Activated T-cell treated with anti-CD3 and anti-CD28 coated beads, Interleukin-2, amount 50 U/mL, for 24 hours (primary cell): Measurements from ENCODE around the gene HLA-DQA2.
"Not testable (repeated sequence)": the region's sequence is repeated elsewhere in the genome, so short reads cannot be mapped to it uniquely, and the experiment has no call there.

ENCODE experiments used
- DNase-seq: peaks from one replicate; pipeline ENCODE4 v3.0.0-alpha.2; 2020
- H3K27ac Mint-ChIP-seq: 2 replicates; pipeline ENCODE4 v1.8.0; 2020; ENCODE audit warnings: mild to moderate bottlenecking, mixed read lengths
- H3K27me3 Mint-ChIP-seq: 2 replicates; pipeline ENCODE4 v1.8.0; 2020; ENCODE audit warnings: mixed read lengths
- H3K36me3 Mint-ChIP-seq: 2 replicates; pipeline ENCODE4 v1.8.0; 2020; ENCODE audit warnings: low read depth, mixed read lengths
- H3K4me1 Mint-ChIP-seq: 2 replicates; pipeline ENCODE4 v1.8.0; 2020; ENCODE audit warnings: low read depth, mixed read lengths
- H3K4me3 Mint-ChIP-seq: 2 replicates; pipeline ENCODE4 v1.8.0; 2020; ENCODE audit warnings: mild to moderate bottlenecking, moderate library complexity, mixed read lengths
- H3K9me3 Mint-ChIP-seq: 2 replicates; pipeline ENCODE4 v1.8.0; 2020; ENCODE audit warnings: mixed read lengths

The HLA-DQA2 gene

DNA sequence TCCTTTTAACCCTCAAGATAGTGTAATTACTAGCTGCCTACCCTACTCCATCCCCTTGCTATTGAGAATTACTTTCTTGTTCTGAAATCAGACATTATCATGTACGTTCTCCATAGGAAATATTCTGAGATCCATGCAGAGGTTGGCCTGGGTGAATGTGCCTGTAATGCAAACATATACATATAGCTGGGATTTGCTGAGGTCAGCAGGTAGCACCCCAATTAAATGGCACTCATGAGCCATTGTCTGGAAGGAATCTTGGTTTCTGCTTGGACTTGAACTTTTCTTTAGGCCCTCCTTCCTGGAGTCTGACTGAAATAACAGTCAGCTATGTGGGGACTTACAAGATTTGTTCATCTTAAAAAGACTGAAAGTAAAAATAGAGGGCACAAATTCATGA is 18.5 kb downstream of the HLA-DQA2 start:
- Mint-ChIP-seq H3K4me1 (no peaks in the 10 kb centered on the region), H3K36me3 (no peaks in the 10 kb centered on the region), H3K9me3 (no peaks in the 10 kb centered on the region), H3K27ac (no peak overlapping the region), H3K27me3 (peaks cover 41% of the 10 kb centered on the region), H3K4me3 (no peak overlapping the region)
- DNase-seq, result no peak

DNA sequence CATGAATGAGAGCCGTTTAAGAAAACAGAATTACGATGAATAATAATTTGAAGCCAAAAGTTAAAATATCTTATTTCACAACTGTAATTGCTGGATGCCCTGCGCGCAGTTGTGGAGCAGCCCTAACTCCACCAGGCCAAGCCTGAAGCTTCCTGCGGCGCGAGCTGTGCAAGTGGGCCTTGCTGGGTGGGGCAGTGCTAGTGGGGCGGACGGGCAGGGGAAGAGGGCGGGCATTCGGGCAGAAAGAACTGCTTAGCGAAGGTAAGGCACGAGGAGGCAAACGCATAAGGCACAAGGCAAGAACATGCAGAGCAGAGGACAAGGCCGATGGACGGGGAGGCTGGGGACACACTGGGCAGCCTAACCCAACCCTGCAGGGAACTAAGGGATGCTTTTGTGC is 19.9 kb downstream of the HLA-DQA2 start:
- Mint-ChIP-seq H3K9me3 (no peaks in the 10 kb centered on the region), H3K27ac (no peak overlapping the region), H3K36me3 (no peaks in the 10 kb centered on the region), H3K4me3 (no peak overlapping the region), H3K4me1 (no peaks in the 10 kb centered on the region), H3K27me3 (peaks cover 39% of the 10 kb centered on the region)
- DNase-seq, result no peak

DNA sequence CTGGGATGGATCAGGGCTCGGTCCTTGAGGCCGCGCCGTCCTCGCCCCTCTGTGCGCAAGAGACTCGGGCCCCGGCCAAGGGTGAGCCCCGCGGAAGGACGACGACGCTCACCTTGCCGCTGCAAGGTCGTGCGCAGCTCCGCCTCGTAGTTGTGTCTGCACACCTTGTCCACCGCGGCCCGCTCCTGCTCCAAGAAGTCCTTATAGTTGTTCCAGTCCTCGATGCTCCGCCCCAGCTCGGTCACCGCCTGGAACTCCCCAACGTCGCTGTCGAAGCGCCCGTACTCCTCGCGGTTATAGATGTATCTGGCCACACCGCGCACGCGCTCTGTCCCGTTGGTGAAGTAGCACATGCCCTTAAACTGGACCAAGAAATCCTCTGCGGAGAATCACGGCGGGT is 20.4 kb downstream of the HLA-DQA2 start:
- DNase-seq, result no peak
- Mint-ChIP-seq H3K4me1 (no peaks in the 10 kb centered on the region), H3K4me3 (no peak overlapping the region), H3K36me3 (no peaks in the 10 kb centered on the region), H3K27ac (no peak overlapping the region), H3K9me3 (no peaks in the 10 kb centered on the region), H3K27me3 (peaks cover 37% of the 10 kb centered on the region)

DNA sequence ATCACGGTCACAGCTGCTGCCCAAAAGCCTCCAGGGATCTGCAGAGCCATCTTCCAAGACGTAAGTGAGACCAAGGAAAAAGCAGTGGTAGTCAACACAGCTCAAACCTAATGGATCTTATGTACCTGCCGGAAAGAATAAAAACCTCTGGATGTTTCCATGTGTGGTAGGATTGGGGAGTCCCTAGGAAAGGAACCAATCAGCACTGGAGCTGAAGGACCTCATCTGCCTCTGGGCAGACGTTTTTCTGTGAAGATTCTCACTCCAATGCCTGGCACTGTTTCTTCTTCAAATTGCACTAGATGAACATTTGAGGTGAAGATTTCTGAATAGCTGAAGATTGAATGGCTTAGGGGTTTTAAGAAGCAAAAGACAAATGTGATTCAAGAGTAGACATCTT is 22.2 kb downstream of the HLA-DQA2 start, which contains the start of gene HLA-DQB2:
HLA-DQB2 (minus strand) TSS at position 112 of the 400 bp plus-strand sequence; CDS start at position 50, 62 bp downstream.
- Mint-ChIP-seq H3K36me3 (no peaks in the 10 kb centered on the region), H3K27me3 (peaks cover 43% of the 10 kb centered on the region), H3K4me3 (no peak within 1 kb of the TSS)

DNA sequence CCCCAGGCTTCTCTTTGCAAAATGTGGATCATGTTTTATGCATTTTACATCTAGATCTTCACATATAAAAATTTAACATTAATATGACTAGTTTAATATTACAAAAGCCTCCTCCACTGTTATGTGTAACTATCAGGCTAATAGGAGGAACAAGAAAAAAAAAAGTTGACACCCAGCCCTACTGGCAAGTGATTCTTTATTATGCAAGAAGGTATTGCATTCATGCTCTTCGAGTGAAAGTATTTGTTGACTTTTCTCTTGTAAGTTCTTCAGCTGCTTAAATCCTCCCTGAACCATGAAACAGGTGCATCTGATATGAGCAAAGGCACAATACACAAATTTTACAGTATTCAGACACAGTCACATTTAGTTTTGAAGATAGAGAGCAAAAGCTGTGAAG is 22.9 kb downstream of the HLA-DQA2 start:
- Mint-ChIP-seq H3K36me3 (no peaks in the 10 kb centered on the region), H3K4me1 (no peaks in the 10 kb centered on the region), H3K27ac (no peak overlapping the region), H3K9me3 (no peaks in the 10 kb centered on the region), H3K27me3 (peaks cover 49% of the 10 kb centered on the region), H3K4me3 (no peak overlapping the region)
- DNase-seq, result no peak

More for the DNA sequence above, 22.2 kb downstream of the HLA-DQA2 start, which contains the start of gene HLA-DQB2:
- DNase-seq, result no peak
- H3K27ac Mint-ChIP-seq, result no peak within 1 kb of the TSS
- no peaks in the 10 kb centered on the region for H3K9me3 Mint-ChIP-seq
- no peaks in the 10 kb centered on the region for H3K4me1 Mint-ChIP-seq

DNA sequence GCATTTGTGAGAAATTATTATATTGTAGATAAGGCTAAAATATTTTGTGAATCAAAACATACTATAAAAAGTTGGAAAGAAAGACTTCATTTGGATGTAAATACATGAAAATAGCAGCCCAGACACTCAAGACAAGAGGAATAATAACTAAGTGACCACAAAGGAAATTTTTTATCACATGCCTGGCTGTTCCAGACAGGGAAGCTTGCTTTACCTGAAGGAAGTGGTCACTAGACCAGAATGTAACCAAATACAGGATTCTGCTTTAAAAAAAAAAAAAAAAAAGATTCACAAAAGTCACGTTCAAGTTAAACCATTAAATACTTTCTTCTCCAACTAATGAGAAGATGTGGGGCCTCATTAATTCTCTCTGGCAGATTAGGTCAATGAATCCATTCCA is 31.5 kb downstream of the HLA-DQA2 start:
- H3K27ac Mint-ChIP-seq, result no peak overlapping the region
- H3K4me1 Mint-ChIP-seq, result no peaks in the 10 kb centered on the region
- no peaks in the 10 kb centered on the region for H3K9me3 Mint-ChIP-seq
- DNase-seq, result no peak
- no peaks in the 10 kb centered on the region for H3K36me3 Mint-ChIP-seq
- H3K4me3 Mint-ChIP-seq, result no peak overlapping the region
- peaks cover 43% of the 10 kb centered on the region for H3K27me3 Mint-ChIP-seq

DNA sequence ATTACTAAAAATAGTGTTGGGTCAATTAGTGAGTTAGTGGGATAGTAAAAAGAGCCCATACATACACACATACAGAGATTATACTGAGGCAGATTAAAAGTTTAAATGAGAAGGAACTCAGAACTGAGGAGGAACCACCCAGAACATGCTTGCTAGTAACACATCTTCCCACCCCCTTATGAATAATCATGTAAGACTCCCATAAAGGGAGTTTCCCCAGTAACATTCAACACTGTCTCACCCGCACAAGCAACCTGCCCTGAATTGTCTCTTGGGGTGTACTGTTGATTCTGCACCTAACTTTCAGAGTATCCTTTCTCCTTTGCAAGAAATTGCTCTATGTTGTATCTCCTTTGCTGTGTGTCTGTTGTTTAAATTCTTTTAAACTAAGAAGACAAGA is 33.2 kb downstream of the HLA-DQA2 start:
- H3K4me3 Mint-ChIP-seq, result no peak overlapping the region
- no peaks in the 10 kb centered on the region for H3K4me1 Mint-ChIP-seq
- DNase-seq, result no peak
- H3K9me3 Mint-ChIP-seq, result no peaks in the 10 kb centered on the region
- peaks cover 29% of the 10 kb centered on the region for H3K27me3 Mint-ChIP-seq
- no peaks in the 10 kb centered on the region for H3K36me3 Mint-ChIP-seq
- H3K27ac Mint-ChIP-seq, result no peak overlapping the region

DNA sequence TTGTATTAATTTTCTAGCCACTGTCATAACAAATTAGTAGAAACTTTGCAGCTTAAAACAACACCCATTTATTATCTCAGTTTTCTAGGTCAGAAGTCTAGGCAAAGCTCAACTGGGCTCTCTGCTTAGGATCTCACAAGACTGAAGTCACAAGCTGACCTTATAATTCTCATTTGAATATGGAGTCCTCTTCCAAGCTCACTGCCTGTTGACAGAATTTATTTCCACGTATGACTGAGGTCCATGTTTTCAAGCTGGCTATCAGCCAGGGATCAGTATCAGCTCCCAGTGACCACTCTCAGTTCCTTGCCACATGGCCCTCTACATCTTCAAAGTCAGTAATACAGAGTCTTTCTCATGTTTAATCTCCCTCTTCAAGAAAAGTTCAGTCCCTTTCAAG is 33.9 kb downstream of the HLA-DQA2 start:
- no peaks in the 10 kb centered on the region for H3K9me3 Mint-ChIP-seq
- H3K27ac Mint-ChIP-seq, result no peak overlapping the region
- peaks cover 24% of the 10 kb centered on the region for H3K27me3 Mint-ChIP-seq
- DNase-seq, result no peak
- H3K36me3 Mint-ChIP-seq, result no peaks in the 10 kb centered on the region
- H3K4me1 Mint-ChIP-seq, result no peaks in the 10 kb centered on the region
- no peak overlapping the region for H3K4me3 Mint-ChIP-seq

DNA sequence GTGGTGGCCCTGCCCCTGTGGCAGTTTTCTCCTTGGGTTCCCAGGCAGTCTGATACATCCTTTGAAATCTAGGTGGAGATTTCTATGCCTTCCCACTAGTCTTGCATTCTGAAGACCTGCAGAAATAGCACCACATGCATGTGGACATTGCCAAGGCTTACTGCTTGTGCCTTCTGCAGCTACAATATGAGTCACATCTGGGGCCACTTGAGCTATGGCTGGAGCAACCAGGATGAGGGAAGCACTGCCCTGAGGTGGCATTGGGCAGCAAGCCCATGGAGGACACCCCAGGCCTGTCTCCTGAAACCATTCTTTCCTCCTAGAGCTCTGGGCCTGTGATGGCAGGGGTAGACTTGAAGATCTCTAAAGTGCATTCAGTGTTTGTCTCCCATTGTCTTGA is 37.8 kb downstream of the HLA-DQA2 start:
- Mint-ChIP-seq H3K27ac (no peak overlapping the region), H3K4me3 (no peak overlapping the region), H3K27me3 (peaks cover 11% of the 10 kb centered on the region), H3K9me3 (no peaks in the 10 kb centered on the region), H3K4me1 (no peaks in the 10 kb centered on the region), H3K36me3 (no peaks in the 10 kb centered on the region)
- DNase-seq, result no peak

DNA sequence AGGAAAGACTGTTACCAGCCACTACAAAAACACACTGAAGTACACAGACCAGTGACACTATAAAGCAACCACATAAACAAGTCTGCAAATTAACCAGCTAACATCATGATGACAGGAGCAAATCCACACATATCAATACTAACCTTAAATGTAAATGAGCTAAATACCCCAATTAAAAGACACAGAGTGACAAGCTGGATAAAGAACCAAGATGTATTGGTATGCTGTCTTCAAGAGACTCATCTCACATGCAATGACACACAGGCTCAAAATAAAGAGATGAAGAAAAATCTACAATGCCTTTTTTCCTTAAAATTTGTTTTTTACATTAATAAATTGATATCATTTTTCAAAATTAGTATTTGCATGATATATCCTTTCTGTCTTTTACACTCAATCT is 41.7 kb downstream of the HLA-DQA2 start:
- H3K36me3 Mint-ChIP-seq, H3K27ac Mint-ChIP-seq, H3K4me3 Mint-ChIP-seq, H3K4me1 Mint-ChIP-seq, H3K9me3 Mint-ChIP-seq, DNase-seq: not testable (repeated sequence)
- H3K27me3 Mint-ChIP-seq, result peaks cover 26% of the 10 kb centered on the region

DNA sequence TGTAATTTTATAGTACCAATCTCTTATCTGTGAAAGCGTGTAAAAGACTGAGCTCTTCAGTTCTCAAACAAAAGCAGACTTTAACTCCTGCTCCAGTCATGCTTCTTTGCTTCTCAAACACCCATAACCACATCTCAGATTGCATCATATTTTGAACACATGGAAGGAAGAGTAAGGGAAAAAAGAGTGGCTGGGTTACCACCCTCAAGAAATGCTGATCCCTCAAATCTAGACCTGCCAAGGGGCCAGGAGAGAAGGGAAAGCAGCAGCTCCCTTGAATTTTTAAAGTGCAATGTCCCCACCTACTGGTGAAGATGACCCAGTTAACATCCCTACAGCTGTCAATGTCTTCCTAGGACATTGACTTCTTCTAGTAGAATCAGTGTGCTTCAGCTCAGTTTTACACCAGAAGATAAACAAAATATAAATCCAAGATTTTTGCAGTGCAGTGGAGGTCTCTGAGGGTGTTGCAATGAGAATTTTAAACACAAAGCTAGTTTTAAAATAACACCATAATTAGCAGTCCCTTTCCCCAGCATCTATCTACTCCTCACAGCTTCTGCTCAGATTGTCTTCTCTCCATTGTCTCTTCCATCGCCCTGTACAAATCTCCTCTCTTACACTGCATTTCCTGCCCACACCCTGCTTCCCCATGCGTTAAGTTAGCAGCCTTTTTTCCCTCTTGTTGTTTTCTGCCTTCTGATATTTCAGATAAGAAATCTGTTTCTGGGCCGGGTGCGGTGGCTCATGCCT is 44.8 kb downstream of the HLA-DQA2 start:
- Mint-ChIP-seq H3K9me3 (no peaks in the 10 kb centered on the region), H3K27me3 (peaks cover 37% of the 10 kb centered on the region), H3K4me3 (no peak overlapping the region), H3K4me1 (no peaks in the 10 kb centered on the region), H3K36me3 (no peaks in the 10 kb centered on the region), H3K27ac (no peak overlapping the region)
- no peak for DNase-seq

DNA sequence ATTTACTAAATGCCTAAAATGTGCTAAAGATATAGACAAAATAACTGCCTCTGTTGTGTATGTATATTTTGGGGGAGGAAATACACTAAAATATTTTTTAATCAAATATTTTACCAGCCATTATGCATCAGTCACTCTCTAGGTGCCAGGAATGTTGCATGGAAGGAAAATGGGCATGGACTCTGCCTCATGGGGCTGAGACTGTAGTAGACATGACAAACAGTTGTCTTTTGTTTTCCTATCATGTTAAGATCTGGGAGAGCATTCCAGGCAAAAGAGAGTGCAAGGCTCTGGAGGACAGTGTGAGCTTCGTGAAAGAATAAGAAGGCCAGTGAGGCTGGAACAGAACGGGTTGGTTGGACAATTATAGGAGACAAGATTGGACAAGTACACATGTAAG is 49.1 kb downstream of the HLA-DQA2 start:
- no peaks in the 10 kb centered on the region for H3K9me3 Mint-ChIP-seq
- no peak overlapping the region for H3K27ac Mint-ChIP-seq
- no peak overlapping the region for H3K4me3 Mint-ChIP-seq
- peaks cover 15% of the 10 kb centered on the region for H3K4me1 Mint-ChIP-seq
- no peak for DNase-seq
- H3K36me3 Mint-ChIP-seq, result no peaks in the 10 kb centered on the region
- H3K27me3 Mint-ChIP-seq, result peaks cover 59% of the 10 kb centered on the region

DNA sequence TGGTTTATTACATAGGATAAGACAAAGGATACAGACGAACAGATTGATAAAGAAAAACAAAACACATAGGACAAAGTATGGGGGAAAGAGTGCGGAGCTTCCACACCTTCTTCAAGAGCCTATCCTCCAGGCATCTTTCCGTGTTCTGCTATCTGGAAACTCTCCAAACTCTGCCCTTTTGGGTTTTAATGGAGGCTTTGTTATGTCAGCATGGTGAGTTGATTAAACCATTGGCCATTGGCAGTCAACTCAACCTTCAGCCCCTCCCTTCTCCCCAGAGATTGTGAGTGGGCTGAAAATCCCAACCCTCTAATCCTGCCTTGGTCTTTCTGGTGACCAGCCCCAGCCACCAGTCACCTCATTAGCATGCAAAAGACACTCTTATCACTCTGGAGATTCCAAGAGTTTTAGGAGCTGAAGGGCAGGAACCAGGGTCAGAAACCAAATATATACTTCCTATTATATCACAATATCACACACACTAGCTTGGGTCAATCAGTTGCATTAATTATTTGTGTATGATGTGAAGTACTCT is 51.8 kb downstream of the HLA-DQA2 start:
- H3K27ac Mint-ChIP-seq, result no peak overlapping the region
- H3K4me3 Mint-ChIP-seq, result no peak overlapping the region
- peaks cover 23% of the 10 kb centered on the region for H3K4me1 Mint-ChIP-seq
- no peak for DNase-seq
- no peaks in the 10 kb centered on the region for H3K36me3 Mint-ChIP-seq
- H3K9me3 Mint-ChIP-seq, result no peaks in the 10 kb centered on the region
- H3K27me3 Mint-ChIP-seq, result peaks cover 56% of the 10 kb centered on the region

DNA sequence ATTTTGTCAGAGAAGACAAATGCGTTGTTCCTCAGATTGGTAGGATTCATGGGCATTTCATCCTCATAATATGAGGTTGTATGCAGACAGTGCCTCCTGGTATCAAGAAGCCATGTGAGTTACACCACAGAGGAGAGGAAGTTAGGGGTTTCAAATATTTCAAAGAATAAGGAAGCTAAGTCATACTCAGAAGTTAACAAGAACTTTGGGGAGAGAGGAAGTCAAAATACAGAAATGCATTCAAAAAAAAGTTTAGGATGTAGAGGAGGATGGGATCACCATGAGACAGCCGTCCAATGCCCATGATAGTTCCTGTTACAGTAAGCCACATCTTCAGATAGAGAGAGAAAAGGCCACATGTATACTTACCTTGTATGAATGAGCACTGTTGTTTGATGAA is 53.3 kb downstream of the HLA-DQA2 start:
- Mint-ChIP-seq H3K27ac (no peak overlapping the region), H3K36me3 (no peaks in the 10 kb centered on the region), H3K4me1 (peaks cover 23% of the 10 kb centered on the region), H3K9me3 (no peaks in the 10 kb centered on the region), H3K4me3 (no peak overlapping the region), H3K27me3 (peaks cover 57% of the 10 kb centered on the region)
- DNase-seq, result no peak
